ENCODE measurements around the gene GNAQ. TPM values are rescaled to one million over a fixed set of nuclear protein-coding genes. Genes with fewer than 3 reads are reported as not detected.

The GNAQ gene
- total and polyA plus RNA-seq, 2 donors from 2014 or later = 16.2 to 83.4 TPM

DNA sequence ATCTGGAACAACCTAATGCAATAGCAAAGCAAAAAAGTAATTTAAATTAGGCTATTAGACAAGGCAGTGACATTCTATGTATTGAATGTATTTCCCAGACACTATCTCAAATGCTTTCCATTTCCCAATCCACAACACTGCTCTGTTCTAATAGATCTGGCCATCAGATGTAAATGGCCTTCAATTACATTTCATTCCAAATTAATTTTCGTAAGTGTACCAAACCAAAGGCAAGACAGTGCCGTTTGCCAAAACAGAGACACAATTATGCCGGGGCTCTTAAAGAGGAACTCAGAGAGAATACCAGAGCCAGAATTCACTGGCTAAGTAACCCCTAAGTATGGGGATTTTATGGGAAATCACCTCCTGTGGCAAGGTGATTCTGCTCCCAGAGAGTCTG is 63.1 kb downstream of the GNAQ start:
- H3K27me3 ChIP-seq (ENCODE audit: control insufficient read depth, insufficient read depth, low read length) = no peaks in the 10 kb centered on the region
- H3K9me3 ChIP-seq (ENCODE audit: control insufficient read depth in 2 of 3, insufficient read depth in 1 of 3, low read length in 3 of 3) = no peaks in the 10 kb centered on the region
- H3K4me3 ChIP-seq (ENCODE audit: low read length in 3 of 3) = no peak overlapping the region
- DNase-seq (no peak), FAIRE-seq (no peak)
- TF ChIP-seq, protein P1, sequence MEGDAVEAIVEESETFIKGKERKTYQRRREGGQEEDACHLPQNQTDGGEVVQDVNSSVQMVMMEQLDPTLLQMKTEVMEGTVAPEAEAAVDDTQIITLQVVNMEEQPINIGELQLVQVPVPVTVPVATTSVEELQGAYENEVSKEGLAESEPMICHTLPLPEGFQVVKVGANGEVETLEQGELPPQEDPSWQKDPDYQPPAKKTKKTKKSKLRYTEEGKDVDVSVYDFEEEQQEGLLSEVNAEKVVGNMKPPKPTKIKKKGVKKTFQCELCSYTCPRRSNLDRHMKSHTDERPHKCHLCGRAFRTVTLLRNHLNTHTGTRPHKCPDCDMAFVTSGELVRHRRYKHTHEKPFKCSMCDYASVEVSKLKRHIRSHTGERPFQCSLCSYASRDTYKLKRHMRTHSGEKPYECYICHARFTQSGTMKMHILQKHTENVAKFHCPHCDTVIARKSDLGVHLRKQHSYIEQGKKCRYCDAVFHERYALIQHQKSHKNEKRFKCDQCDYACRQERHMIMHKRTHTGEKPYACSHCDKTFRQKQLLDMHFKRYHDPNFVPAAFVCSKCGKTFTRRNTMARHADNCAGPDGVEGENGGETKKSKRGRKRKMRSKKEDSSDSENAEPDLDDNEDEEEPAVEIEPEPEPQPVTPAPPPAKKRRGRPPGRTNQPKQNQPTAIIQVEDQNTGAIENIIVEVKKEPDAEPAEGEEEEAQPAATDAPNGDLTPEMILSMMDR (IDR thresholded peaks at IDR 0.05; ENCODE audit: borderline replicate concordance, extremely low read depth, insufficient read depth) = no peak
- peaks cover 0 to 4% (median 0%) of the 10 kb centered on the region in 3 donors for H3K4me1 ChIP-seq (ENCODE audit: control insufficient read depth in 2 of 3, insufficient read depth in 2 of 3, low read depth in 1 of 3, low read length in 3 of 3)
- no peak overlapping the region for H3K9ac ChIP-seq (ENCODE audit: low read length in 3 of 3)
- no peaks in the 10 kb centered on the region for H3K36me3 ChIP-seq (ENCODE audit: control insufficient read depth in 2 of 3, insufficient read depth in 3 of 3, low read length in 3 of 3)
- intact Hi-C loops (cut with DNase I) = no loop called here
- H3K27ac ChIP-seq (ENCODE audit: low read depth in 2 of 2, low read length in 2 of 2) = no peak overlapping the region

DNA sequence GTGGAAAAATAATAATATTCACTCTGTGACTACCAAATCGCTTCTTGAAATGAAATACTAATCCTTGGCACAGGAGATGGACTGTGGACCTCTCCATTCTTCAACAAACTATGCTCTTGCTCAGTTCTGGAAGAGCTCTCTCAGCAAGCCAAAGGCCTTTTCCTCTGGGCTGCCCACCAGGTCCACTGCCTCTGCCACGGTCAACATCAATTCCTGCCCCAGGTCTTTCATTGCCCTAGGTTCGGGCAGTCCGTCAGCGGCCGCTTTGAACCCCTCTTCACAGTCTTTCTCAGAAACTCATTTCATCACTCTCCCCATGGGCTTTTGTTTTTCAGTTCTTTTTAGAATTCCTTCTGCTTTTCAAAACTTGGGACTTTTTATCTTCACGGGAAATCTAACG is 64.9 kb downstream of the GNAQ start:
- intact Hi-C loops (cut with DNase I) = no loop called here
- no peaks in the 10 kb centered on the region for H3K27me3 ChIP-seq (ENCODE audit: control insufficient read depth, insufficient read depth, low read length)
- no peak for FAIRE-seq

DNA sequence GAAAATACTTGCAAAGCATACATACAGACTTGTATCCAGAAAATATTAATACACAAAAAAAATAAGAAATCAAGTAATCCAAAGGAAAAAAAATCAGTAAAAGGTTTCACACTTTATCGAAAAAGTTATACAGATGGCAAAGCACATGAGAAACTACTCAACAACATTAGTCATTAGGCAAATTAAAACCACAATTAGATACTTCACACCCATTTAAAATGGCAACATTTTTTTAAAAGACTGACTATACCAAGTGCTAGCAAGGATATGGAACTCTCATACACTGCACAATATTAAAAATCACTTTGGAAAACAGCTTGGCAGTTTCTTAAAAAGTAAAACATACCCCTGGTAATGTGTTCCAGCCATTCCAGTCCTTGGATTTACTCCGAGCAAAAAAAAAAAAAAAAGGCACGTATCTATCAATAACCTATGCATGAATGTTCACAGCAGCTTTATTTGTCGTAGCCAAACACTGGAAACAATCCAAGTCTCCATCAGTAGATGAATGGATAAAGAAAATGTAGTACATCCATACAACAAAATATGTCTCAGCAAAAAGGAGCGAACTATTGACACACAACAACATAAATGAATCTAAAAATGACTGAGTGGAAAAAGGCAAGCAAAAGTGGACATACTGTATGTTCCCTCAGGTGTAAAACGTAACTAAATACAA is 66.0 kb downstream of the GNAQ start:
- Histone ChIP-seq H3K36me3 (ENCODE audit: control insufficient read depth in 2 of 3, insufficient read depth in 3 of 3, low read length in 3 of 3) (no peaks in the 10 kb centered on the region), H3K27me3 (ENCODE audit: control insufficient read depth, insufficient read depth, low read length) (no peaks in the 10 kb centered on the region), H3K27ac (ENCODE audit: low read depth in 2 of 2, low read length in 2 of 2) (no peak overlapping the region), H3K9me3 (ENCODE audit: control insufficient read depth in 2 of 3, insufficient read depth in 1 of 3, low read length in 3 of 3) (no peaks in the 10 kb centered on the region), H3K4me3 (ENCODE audit: low read length in 3 of 3) (no peak overlapping the region), H3K4me1 (ENCODE audit: control insufficient read depth in 2 of 3, insufficient read depth in 2 of 3, low read depth in 1 of 3, low read length in 3 of 3) (peaks cover 2 to 9% (median 8%) of the 10 kb centered on the region in 3 donors), H3K9ac (ENCODE audit: low read length in 3 of 3) (no peak overlapping the region)
- intact Hi-C loops (cut with DNase I) = no loop called here
- FAIRE-seq (no peak), DNase-seq (no peak)
- TF ChIP-seq, protein P1 (IDR thresholded peaks at IDR 0.05; ENCODE audit: borderline replicate concordance, extremely low read depth, insufficient read depth) = no peak

More for the DNA sequence above, 64.9 kb downstream of the GNAQ start:
- H3K9me3 ChIP-seq (ENCODE audit: control insufficient read depth in 2 of 3, insufficient read depth in 1 of 3, low read length in 3 of 3) = no peaks in the 10 kb centered on the region
- TF ChIP-seq, protein P1 (IDR thresholded peaks at IDR 0.05; ENCODE audit: borderline replicate concordance, extremely low read depth, insufficient read depth) = no peak
- DNase-seq = no peak
- H3K9ac ChIP-seq (ENCODE audit: low read length in 3 of 3) = no peak overlapping the region
- no peak overlapping the region for H3K27ac ChIP-seq (ENCODE audit: low read depth in 2 of 2, low read length in 2 of 2)
- no peaks in the 10 kb centered on the region for H3K36me3 ChIP-seq (ENCODE audit: control insufficient read depth in 2 of 3, insufficient read depth in 3 of 3, low read length in 3 of 3)
- no peak overlapping the region for H3K4me3 ChIP-seq (ENCODE audit: low read length in 3 of 3)
- peaks cover 0 to 4% (median 0%) of the 10 kb centered on the region in 3 donors for H3K4me1 ChIP-seq (ENCODE audit: control insufficient read depth in 2 of 3, insufficient read depth in 2 of 3, low read depth in 1 of 3, low read length in 3 of 3)
